GM19328 (cell line): ENCODE results near the gene SNX30.

Source experiments
- ATAC-seq: cut with Tn5 transposase; IDR thresholded peaks from one replicate; pipeline ENCODE4 v1.9.1; 2021; ENCODE audit warnings: mild to moderate bottlenecking, moderate library complexity; ENCODE audit not compliant: unreplicated experiment

SNX30 gene

GRCh38 chr9:112782218-112782617 is 31.7 kb downstream of the SNX30 start:
- no peak for ATAC-seq

GRCh38 chr9:112783551-112783954 is 33.0 kb downstream of the SNX30 start:
- ATAC-seq = no peak

- no peak for ATAC-seq
Observed at GRCh38 chr9:112784020-112784785, 33.6 kb downstream of the SNX30 start.

- ATAC-seq = no peak
Observed at GRCh38 chr9:112785986-112786385, 35.4 kb downstream of the SNX30 start.

GRCh38 chr9:112786829-112787520 is 36.4 kb downstream of the SNX30 start:
- no peak for ATAC-seq

- ATAC-seq = no peak
Observed at GRCh38 chr9:112787978-112788377, 37.4 kb downstream of the SNX30 start.

GRCh38 chr9:112789473-112789872 is 38.9 kb downstream of the SNX30 start:
- ATAC-seq = no peak

- ATAC-seq = no peak
Observed at GRCh38 chr9:112789891-112790774, 39.6 kb downstream of the SNX30 start.

- no peak for ATAC-seq
Observed at GRCh38 chr9:112792670-112793069, 42.1 kb downstream of the SNX30 start.

GRCh38 chr9:112793213-112793810 is 42.8 kb downstream of the SNX30 start:
- no peak for ATAC-seq

GRCh38 chr9:112794731-112795130 is 44.2 kb downstream of the SNX30 start:
- no peak for ATAC-seq

GRCh38 chr9:112795921-112796320 is 45.4 kb downstream of the SNX30 start:
- no peak for ATAC-seq

- ATAC-seq = no peak
Observed at GRCh38 chr9:112796485-112796884, 45.9 kb downstream of the SNX30 start.

GRCh38 chr9:112809351-112809848 is 58.8 kb downstream of the SNX30 start:
- ATAC-seq = peak; percentile 98

- ATAC-seq = no peak
Observed at GRCh38 chr9:112809906-112810305, 59.3 kb downstream of the SNX30 start.

- ATAC-seq = no peak
Observed at GRCh38 chr9:112810696-112811490, 60.3 kb downstream of the SNX30 start.

- ATAC-seq = no peak
Observed at GRCh38 chr9:112811518-112811917, 61.0 kb downstream of the SNX30 start.

GRCh38 chr9:112815868-112816267 is 65.3 kb downstream of the SNX30 start:
- no peak for ATAC-seq

GRCh38 chr9:112817860-112818203 is 67.3 kb downstream of the SNX30 start:
- ATAC-seq = no peak
